Heart left ventricle (tissue), 13 donors: ENCODE results near the gene GRAMD1B.

Experiments
- POLR2A ChIP-seq, 2 donors: fragments of 450-650 bp; IDR thresholded peaks; one replicate each; pipeline ENCODE4 v1.6.1; 2017; ENCODE audit warnings: antibody characterized with exemption in 2 of 2, mild to moderate bottlenecking in 2 of 2, moderate library complexity in 2 of 2
- TF ChIP-seq, protein P1 (sequence below), 12 donors: fragments of 200-600 bp; sonication (generic) in 4 of 12; IDR thresholded peaks; one replicate each; pipeline versions ENCODE4 v1.5.0 to v1.8.0; 2018 to 2022; ENCODE audit warnings: antibody characterized with exemption in 12 of 12, mild to moderate bottlenecking in 5 of 12
- donor health status: ischemic (EF 13 %, LVEDD 7.1; RV severe dilation, severe dysfunction).
- donor health status: DM: no; HTN: yes; CAD: no.
- donor health status: DM: no; HTN: no; CAD: no.
- donor health status: ischemic (EF 25% LVEDD 6.9; RV normal size, moderate dysfunction).
- donor health status: ischemic (EF 25% LVEDD 5.7; RV mildly dilated, moderate dysfunction).
- donor health status: ischemic (EF 35%, LVEDD 5.7; RV mildly dilated, moderate dysfunction).
- donor health status: nonischemic (EF 11% LVEDD 7.7; RV severe dilation, severe dysfunction).
- donor health status: DM: yes; HTN: yes; CAD: no.
- donor health status: PGD.
- donor health status: ischemic (EF 29% LVEDD 5.4; RV normal size, mild dysfunction).
- donor health status: nonischemic (EF 23%, LVEDD 6.1; RV moderate dilation, normal function).

- TF ChIP-seq, protein P1, sequence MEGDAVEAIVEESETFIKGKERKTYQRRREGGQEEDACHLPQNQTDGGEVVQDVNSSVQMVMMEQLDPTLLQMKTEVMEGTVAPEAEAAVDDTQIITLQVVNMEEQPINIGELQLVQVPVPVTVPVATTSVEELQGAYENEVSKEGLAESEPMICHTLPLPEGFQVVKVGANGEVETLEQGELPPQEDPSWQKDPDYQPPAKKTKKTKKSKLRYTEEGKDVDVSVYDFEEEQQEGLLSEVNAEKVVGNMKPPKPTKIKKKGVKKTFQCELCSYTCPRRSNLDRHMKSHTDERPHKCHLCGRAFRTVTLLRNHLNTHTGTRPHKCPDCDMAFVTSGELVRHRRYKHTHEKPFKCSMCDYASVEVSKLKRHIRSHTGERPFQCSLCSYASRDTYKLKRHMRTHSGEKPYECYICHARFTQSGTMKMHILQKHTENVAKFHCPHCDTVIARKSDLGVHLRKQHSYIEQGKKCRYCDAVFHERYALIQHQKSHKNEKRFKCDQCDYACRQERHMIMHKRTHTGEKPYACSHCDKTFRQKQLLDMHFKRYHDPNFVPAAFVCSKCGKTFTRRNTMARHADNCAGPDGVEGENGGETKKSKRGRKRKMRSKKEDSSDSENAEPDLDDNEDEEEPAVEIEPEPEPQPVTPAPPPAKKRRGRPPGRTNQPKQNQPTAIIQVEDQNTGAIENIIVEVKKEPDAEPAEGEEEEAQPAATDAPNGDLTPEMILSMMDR (IDR thresholded peaks at IDR 0.05): no peak
- no peak for TF ChIP-seq POLR2A (IDR thresholded peaks at IDR 0.05)
Measured at GRCh38 chr11:123390146-123390545, 39.9 kb upstream of the GRAMD1B start.
